DND-41 (cell line): ENCODE data around the gene PTPRK.

Experiments
- CTCF ChIP-seq: IDR thresholded peaks from 2 replicates; pipeline ENCODE4 v1.5.1; 2012; ENCODE audit warnings: borderline replicate concordance, low read length, moderate library complexity, mild to moderate bottlenecking; ENCODE audit not compliant: poor library complexity, severe bottlenecking; ENCODE audit errors: extremely low read depth
- EZH2 ChIP-seq: IDR thresholded peaks from 3 replicates; pipeline ENCODE4 v1.6.1; 2012; ENCODE audit warnings: borderline replicate concordance, low read depth, mild to moderate bottlenecking, moderate library complexity, low read length, inconsistent platforms; ENCODE audit not compliant: severe bottlenecking

- TF ChIP-seq CTCF (no peak), EZH2 (no peak)
These were observed 264.3 kb downstream of the PTPRK start for GRCh38 chr6:128256095-128256494.
